Prostate gland (tissue), 2 donors: ENCODE results near the gene PAK1.

Experiments
- CTCF ChIP-seq, 4 experiments: fragments of 200-600 bp in 2 of 4; fragments of 450-650 bp in 2 of 4; sonication (generic) in 2 of 4; IDR thresholded peaks; 1 replicate in 3 of 4; 2 replicates in 1 of 4; pipeline ENCODE4 v1.5.1; 2016 to 2019; ENCODE audit warnings: antibody characterized with exemption in 4 of 4, mild to moderate bottlenecking in 2 of 4, moderate library complexity in 2 of 4
- POLR2A ChIP-seq: fragments of 450-650 bp; IDR thresholded peaks from one replicate; pipeline ENCODE4 v1.6.1; 2016; ENCODE audit warnings: antibody characterized with exemption, mild to moderate bottlenecking
- POLR2AphosphoS5 ChIP-seq: sonication (generic); formaldehyde crosslinking; IDR thresholded peaks from one replicate; pipeline ENCODE4 v1.6.1; 2017; ENCODE audit warnings: antibody characterized with exemption

GRCh38 chr11:77375107-77375506, 98.8 kb downstream of the PAK1 start:
- no peak for TF ChIP-seq CTCF (IDR thresholded peaks at IDR 0.05)
- TF ChIP-seq POLR2A = no peak
- TF ChIP-seq POLR2AphosphoS5 = no peak
